T-helper 17 cell (primary cell): ENCODE measurements around the gene ELAC1. TPM values are rescaled to one million over a fixed set of nuclear protein-coding genes. Genes with fewer than 3 reads are reported as not detected.

Experiments used
- ATAC-seq: fragments of 150-1000 bp; cut with Tn5 transposase; 2 replicates; pipeline ENCODE4 v1.10.0; 2021; ENCODE audit warnings: mild to moderate bottlenecking, moderate library complexity
- DNase-seq, 3 donors: peaks; one replicate each; pipeline versions ENCODE4 v3.0.0 to v3.0.0-alpha.2; 2020 to 2021
- H3K9me3 ChIP-seq: one replicate; pipeline ENCODE4 v1.7.0; 2013; ENCODE audit warnings: low read length, mild to moderate bottlenecking; ENCODE audit not compliant: control insufficient read depth, poor library complexity, severe bottlenecking
- H3K27ac Mint-ChIP-seq: one replicate; pipeline ENCODE4 v1.8.0; 2022; ENCODE audit warnings: mild to moderate bottlenecking, moderate library complexity, mixed read lengths
- H3K27me3 Mint-ChIP-seq: one replicate; pipeline ENCODE4 v1.8.0; 2022; ENCODE audit warnings: mixed read lengths
- H3K36me3 Mint-ChIP-seq: one replicate; pipeline ENCODE4 v1.8.0; 2022; ENCODE audit warnings: low read depth, mixed read lengths
- H3K4me1 Mint-ChIP-seq: one replicate; pipeline ENCODE4 v1.8.0; 2022; ENCODE audit warnings: mild to moderate bottlenecking, mixed read lengths
- H3K4me3 Mint-ChIP-seq: one replicate; pipeline ENCODE4 v1.8.0; 2022; ENCODE audit warnings: mild to moderate bottlenecking, moderate library complexity, mixed read lengths
- total RNA-seq, 4 donors: library from RNA in 2 of 4; stranded (reverse) in 2 of 4; gene quantifications; one replicate each; pipeline ENCODE4 v1.2.3 and lab custom pipeline; 2022 to 2026

The ELAC1 gene
- total RNA-seq, 2 donors from 2014 or later: 4.4 to 5.6 TPM

GRCh38 chr18:51037230-51037629 is 69.4 kb downstream of the ELAC1 start:
- ATAC-seq (no peak), DNase-seq (no peak)
- no peaks in the 10 kb centered on the region for H3K9me3 ChIP-seq
- Mint-ChIP-seq H3K36me3 (no peaks in the 10 kb centered on the region), H3K4me1 (peaks cover 52% of the 10 kb centered on the region), H3K4me3 (no peak overlapping the region), H3K27ac (peak overlapping the region; percentile 61), H3K27me3 (no peaks in the 10 kb centered on the region)

Other genes starting within 250 kb of the ELAC1 start
- not detected for gene MRO, start 148.0 kb upstream of the ELAC1 start, total RNA-seq
- gene ME2, start 88.9 kb upstream of the ELAC1 start, total RNA-seq: 10 to 100 TPM; 26.7 to 34.2 TPM
- gene SMAD4, start 62.2 kb downstream of the ELAC1 start, total RNA-seq: 10 to 100 TPM; 66.7 to 78.6 TPM
- gene MEX3C, start 229.6 kb downstream of the ELAC1 start, total RNA-seq: 10 to 100 TPM; 54.0 to 71.1 TPM